GM10266 (cell line): ENCODE results near the gene ALDOB.

Experiments used
- DNase-seq: peaks from one replicate; pipeline ENCODE4 v3.0.0; 2012; ENCODE audit errors: extremely low spot score
- CTCF ChIP-seq: IDR thresholded peaks from 2 replicates; pipeline ENCODE4 v1.5.1; 2012; ENCODE audit warnings: mild to moderate bottlenecking, low read depth; ENCODE audit not compliant: control insufficient read depth, insufficient read depth; ENCODE audit errors: missing control alignments

Gene ALDOB

DNA sequence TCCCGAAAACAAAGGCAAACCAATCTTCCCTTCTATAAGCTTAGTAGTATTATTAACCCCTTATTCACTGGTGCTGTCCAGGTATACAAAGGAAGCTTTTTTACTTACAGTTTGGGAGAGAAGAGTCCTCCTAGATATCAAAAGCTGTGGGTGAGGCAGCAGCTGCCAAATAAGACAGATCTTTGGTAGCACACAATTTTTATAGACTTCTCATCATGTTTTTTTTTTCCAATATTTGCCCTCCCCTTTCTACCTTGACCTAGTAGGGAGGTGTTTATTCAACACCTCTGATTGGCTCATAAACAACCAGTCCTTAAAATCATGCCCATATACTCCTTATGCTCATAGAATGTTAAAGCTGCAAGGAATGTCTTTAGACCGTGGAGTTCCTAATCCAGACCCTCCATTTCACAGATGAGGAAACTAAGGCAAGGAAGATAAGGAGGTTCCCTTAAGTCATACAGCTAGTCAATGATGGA is at the start of gene ALDOB:
Gene ALDOB (minus strand): TSS at position 174 of the 479 bp plus-strand sequence. CDS start 4,887 bp downstream, outside the sequence.
- no peak for DNase-seq
- no peak for TF ChIP-seq CTCF

DNA sequence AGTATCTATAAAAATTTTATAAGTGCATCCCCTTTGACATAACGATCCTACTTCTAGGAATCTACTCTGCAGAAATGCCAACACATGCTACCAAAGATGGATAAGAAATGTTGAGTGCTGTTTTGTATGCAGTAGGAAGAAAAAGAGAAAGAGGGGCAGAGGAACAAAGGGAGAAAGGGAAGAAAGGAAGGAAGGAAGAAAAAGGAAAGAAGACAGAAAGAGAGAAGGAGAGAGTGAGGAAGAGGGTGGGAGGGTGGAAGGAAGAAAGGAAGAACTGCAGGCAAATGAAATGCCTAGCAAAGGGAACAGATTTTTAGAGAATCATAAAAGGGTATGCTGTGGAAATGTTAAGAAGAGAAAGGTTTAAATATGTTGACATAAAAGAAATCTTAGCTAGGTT is 48.5 kb upstream of the ALDOB start:
- DNase-seq, result no peak

GRCh38 chr9:101481261-101481660 is 45.7 kb upstream of the ALDOB start:
- no peak for TF ChIP-seq CTCF
- DNase-seq, result no peak

More for the DNA sequence above, 48.5 kb upstream of the ALDOB start:
- TF ChIP-seq CTCF, result no peak

GRCh38 chr9:101480386-101480785 is 44.8 kb upstream of the ALDOB start:
- no peak for DNase-seq
- TF ChIP-seq CTCF, result no peak

GRCh38 chr9:101479338-101480030 is 43.9 kb upstream of the ALDOB start:
- TF ChIP-seq CTCF, result no peak
- no peak for DNase-seq

DNA sequence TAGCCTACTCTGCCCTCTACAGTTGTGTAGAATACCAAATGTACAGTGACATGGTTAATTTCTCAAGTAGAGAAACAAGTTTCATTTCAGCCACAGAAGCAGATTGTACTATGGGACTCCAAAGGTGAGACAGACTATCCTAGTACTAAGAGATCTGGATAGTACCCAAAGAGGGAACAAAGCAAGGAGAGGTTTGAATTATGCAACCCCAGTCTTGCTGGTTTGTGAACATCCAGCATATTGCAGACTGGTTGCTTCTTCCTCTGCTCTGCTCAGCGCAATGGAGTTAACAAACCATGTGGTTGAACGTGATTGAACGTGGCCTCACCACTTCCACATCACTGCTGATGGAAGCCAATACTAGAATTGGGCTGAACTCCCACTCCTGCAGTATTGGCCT is 43.3 kb upstream of the ALDOB start:
- DNase-seq, result no peak
- TF ChIP-seq CTCF, result no peak

DNA sequence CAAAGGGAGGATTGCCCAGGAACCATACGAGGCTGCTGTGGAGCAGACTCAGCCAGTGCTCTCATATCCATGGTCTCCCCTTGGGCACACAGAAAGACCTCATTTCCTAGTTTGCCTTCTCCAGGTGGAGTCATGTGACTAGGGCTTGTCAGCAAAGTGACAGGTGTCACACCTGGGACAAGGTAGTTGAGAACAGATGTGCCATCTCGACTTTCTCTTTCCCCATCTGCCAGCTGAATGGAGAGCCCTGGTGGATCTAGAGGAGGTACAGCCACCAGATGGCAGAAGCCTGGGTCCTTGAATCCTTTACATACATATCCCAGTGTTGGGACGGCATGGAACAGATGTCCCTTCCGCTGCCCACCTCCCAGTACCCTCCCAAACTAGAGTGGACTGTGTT is 42.9 kb upstream of the ALDOB start:
- no peak for DNase-seq
- no peak for TF ChIP-seq CTCF
